Fibroblast of peridontal ligament (primary cell): ENCODE data around the gene KNDC1.
"Not testable (repeated sequence)": the region's sequence is repeated elsewhere in the genome, so short reads cannot be mapped to it uniquely, and the experiment has no call there.

Experiments
- DNase-seq: peaks from one replicate; pipeline ENCODE4 v3.0.0-alpha.2; 2010; ENCODE audit errors: extremely low read depth

KNDC1 gene

DNA sequence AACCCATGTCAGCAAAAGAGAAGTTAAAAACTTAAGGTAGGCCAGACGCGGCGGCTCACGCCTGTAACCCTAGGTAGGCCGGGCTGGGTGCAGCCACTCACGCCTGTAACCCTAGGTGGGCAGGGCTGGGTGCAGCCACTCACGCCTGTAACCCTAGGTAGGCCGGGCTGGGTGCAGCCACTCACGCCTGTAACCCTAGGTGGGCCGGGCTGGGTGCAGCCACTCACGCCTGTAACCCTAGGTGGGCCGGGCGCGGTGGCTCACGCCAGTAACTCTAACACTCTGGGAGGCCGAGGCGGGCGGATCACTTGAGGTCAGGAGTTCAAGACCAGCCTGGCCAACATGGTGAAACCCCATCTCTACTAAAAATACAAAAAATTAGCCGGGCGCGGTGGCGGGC lies 61.7 kb downstream of the KNDC1 start:
- not testable (repeated sequence) for DNase-seq

DNA sequence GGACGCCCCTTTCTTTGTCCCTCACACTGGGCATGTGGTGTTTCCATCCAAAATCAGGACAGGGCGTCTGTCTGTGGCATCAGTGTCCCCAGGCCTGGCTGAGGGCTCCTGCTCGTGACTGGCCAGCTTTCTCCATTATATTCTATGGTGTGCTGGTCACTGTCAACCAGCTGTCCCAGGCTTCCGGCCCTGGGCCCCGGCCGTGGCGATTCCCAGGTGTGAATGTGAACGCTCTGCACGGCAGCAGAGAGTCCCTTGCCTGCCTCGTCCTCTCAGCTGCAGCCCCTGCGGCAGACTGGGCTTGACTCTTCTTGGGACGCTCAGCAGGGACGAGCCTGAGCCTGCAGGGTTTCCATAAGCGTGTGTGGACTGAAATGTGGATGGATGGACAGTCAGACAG lies 64.1 kb downstream of the KNDC1 start:
- DNase-seq = no peak

DNA sequence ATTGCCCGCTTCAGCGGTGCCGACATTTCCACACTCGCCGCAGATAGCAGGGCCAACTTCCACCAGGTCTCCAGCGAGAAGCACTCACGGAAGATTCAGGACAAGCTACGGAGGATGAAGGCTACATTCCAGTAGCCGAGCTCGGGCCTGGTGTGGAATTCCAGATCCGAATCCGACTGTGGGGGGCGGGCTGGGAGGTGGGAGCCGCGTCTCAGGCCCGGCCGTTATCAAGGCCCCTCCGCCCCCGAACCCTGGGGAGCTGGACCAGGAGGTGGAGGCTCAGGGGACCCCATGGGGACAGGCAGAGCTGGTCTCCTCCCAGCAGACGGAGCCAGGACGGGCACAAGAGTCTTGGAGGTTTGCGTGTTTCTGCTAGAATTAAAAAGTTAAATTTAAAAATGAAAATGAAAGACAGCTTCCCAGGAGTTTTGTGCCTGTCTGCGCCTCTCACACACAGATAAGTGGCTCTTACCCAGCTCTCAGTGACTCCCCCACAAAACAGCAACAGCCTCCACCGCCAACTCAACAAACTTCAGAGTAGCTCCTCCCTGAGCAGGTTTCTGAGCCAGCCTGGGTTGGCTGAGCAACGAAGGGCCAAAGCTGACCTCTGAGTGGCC lies 64.8 kb downstream of the KNDC1 start:
- no peak for DNase-seq

DNA sequence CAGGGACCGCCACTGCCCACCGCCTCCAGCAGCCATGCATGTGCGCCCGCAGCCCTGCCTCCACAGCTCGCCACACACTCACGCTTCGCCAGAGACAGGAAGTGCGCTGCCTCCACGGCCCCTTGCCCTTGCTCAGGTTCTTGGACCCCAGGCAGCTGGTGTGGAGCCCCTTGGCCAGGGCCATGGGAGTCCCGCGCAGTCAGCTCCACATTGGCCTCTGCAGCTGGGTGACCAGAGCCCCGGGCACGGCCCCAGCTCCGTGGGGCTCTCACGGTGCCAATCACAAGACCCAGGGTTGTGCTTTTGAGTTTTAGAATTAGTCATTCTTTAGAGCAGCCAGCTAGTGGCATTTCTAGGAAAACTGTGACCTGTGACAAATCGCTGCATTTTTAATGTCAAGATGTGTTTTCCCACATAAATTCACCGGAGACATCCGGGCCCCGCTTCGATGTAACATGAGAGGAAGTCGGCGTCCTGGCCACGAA lies 65.7 kb downstream of the KNDC1 start:
- DNase-seq = no peak

DNA sequence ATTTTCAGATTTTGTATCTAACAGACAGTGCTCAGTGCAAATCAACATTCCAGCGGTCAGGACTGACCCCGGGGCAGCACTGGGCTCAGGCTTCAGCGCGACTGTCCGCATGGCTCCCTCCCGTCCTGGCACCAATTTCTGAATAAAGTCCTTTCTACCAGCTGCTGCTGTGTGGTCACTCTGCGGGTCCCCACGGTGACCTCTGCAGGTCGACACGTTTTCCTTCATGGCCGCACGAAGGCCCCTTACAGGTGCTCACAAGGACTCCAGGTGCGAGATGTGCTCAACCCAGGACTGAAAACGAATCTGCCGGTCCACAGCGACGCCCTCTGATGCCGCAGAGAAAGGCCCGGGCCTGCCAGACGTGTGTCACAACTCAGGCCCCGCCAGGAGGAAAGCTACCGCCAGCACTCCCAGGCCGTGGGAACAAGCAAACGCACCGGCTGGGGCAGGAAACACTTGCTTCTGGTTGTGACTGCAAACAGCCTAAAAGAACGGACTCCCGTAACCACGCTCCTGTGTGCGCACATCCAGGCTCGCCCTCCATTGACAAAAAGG lies 66.3 kb downstream of the KNDC1 start:
- no peak for DNase-seq

DNA sequence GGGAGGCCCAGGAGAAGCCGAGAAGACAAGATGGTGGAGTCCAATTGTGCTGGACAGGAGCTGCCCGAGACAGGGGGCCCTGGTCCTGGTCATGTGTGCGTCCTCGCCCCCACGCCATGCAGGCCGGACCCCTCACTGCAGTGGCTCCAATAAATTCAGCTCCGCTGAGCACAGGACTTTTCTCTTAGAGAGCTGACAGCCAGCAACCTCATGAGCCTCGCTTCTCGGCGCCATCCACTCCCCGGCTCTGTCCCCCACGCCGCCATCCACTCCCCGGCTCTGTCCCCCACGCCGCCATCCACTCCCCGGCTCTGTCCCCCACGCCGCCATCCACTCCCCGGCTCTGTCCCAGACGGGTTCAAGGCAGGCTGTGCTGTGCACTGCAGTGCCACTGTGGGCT lies 67.2 kb downstream of the KNDC1 start:
- no peak for DNase-seq

DNA sequence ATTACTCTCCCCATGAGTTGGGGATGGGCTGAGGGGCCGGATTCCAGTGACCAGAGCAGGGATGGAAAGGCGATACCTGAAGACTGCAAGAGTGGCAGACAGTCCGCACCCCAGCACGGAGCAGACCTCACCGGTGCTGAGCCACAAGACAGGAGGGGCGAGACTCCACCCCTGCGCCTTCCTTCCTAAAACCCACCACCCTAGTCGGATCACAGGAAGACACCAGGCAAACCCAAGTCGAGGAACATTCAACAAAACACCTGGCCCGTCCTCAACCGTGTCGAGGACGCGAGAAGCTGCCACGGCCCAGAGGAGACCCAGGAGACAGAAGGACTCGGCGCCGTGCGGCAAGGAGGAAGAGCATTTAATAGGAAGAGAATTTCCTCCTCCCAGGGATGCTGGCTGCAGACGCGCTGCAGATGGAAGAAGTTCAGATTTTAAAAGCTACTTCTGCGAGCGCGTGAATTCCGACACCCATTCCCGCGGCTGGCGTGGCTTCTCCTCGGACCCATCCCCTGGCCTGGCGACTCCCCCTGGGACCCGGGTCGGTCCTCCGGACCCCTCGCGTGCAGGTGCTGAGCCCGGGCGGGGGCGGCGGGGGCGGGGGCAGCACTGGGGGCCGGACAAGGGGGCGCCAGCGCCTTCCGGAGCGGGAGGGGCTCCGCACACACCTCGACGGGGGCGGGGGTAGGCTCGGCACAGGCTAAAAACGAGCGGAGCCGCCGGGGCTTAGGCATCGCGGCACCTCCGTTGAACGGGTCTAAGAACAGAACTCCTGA lies 69.4 kb downstream of the KNDC1 start:
- no peak for DNase-seq

DNA sequence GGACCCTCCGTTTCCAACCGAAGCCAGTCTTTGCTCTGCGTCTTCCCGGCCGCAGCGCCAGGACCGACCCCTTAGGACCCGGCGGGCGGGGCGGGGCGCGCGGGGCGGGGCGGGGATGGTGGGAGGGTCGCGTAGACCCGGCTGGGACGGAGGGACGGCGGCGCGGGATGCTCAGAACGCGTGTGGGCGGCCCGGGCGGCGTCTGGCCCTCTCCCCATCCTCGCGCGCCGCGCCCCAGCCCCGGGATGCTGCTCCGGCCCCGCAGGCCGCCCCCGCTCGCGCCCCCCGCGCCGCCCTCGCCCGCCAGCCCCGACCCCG lies 70.0 kb downstream of the KNDC1 start, which contains the start of gene UTF1:
Gene UTF1 (plus strand): TSS at position 174 of the 318 bp plus-strand sequence. CDS start 72 bp downstream, at position 246.
- no peak for DNase-seq

DNA sequence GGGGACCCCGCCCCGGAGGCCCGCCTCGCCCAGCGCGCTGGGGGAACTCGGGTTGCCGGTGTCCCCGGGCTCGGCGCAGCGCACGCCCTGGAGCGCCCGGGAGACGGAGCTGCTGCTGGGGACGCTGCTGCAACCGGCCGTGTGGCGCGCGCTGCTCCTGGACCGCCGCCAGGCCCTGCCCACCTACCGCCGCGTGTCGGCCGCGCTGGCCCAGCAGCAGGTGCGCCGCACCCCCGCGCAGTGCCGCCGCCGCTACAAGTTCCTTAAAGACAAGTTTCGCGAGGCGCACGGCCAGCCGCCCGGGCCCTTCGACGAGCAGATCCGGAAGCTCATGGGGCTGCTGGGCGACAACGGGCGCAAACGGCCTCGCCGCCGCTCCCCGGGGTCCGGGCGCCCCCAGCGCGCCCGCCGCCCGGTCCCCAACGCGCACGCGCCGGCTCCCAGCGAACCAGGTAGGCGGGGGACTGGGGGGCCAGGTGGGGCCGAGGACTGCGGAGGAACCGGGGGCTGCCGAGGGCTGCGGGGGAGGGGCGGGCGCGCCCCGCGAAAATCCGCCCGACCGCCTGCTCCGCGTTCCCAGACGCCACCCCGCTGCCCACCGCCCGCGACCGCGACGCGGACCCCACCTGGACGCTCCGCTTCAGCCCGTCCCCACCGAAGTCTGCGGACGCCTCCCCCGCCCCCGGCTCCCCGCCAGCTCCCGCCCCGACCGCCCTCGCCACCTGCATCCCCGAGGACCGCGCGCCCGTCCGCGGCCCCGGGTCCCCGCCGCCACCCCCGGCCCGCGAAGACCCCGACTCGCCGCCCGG lies 70.6 kb downstream of the KNDC1 start:
- no peak for DNase-seq

DNA sequence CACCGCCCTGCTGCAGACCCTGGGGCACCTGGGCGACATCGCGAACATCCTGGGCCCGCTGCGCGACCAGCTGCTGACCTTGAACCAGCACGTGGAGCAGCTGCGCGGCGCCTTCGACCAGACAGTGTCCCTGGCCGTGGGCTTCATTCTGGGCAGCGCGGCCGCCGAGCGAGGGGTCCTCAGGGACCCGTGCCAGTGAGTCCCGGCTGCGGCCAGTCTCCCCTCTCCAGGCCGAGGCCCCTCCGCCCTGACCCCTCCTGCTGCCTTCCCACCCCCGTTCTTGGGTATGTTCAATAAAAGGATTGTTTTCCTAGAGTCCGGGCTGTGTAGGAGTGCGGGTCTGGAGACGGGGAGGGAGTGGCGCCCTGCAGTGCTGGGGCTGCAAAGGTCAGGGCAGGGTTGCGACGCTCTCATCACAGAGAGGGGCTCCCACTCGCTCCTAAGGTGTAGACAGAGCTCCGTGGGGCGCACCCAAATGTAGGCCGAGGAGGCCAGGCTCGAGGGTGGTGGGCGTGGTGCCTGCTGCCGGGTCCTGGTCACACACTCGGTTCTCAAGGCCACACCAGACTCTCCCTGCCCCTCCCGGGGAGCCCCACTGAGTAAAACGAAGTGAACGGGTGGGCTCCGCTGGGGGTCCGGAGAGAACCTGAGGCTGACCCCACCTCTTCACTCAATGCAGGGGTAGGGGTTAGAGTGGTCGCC lies 71.4 kb downstream of the KNDC1 start:
- no peak for DNase-seq

DNA sequence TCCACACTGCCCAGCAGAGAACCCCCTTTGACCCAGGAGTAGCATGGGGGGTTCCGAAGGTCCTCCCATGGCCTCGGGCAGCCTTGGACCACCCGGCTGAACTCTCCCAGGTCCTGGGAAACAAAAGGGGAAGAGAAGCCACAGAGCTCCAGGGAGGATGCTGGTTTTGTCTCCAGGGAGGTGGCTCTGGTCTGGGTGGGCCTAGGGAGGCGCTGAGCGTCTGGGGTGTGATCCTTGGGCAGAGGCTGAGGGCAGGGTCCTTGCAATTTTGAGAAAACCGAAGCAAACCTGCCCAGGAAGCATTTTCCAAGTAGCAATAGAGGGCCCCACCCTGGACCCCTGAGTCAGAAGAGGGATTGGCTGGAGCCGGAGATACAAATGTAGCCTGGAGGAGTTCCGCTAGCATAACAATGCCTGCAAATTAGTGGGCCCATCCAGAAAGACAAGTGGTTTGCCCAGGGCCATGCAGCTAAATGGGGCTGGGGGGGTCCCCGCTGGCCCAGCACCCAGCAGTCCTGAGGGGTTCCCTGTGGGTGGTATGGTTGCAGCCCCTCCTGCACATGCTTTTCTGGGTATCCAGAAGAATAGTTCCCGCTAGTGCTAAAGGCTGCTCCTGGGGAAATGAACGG lies 72.0 kb downstream of the KNDC1 start:
- DNase-seq = no peak

DNA sequence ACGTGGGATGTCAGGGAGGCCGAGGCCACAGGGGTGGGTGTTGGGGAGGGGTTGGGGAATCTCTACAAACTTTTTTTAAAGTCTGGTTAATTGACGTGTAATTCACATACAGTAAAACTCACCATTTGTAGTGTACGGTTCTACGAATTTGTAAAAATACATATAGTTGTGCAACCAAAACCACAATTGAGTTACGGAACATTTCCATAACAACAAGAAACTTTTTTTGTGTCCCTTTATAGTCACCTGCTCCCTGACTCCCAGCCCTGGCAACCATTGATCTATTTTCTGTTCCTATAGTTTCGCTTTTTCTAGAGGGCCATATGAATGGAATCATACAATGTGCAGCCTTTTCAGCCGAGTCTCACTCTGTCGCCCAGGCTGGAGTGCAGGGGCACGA lies 74.8 kb downstream of the KNDC1 start:
- DNase-seq = not testable (repeated sequence)

DNA sequence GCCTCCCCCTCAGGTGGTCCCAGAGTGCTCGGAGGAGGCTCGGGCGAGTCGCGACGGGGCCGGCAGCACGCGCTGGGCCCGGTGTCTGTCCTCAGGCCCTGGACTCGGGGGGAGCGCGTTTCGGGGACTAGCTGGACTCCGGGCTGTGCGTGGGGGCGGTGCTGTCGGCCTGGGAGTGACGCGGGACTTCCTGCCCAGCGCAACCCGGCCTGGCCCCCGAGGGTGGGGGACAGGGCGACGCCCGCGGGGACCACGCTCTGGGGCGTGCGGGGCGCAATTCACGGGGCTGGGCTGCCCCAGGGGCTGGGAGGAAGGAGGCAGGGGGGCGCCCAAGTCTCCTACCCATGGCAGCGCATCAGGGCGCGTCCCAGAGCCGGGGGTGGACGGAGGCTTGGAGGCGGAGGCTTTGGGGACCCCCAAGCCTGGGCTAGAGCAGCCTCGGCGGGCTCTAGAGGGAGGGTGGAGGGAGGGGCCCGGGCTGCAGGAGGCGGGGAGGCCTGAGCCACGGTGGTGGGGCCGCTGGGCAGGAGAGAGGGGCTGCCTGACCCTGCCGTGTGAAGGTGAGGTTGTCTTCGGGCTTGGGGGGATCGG lies 75.3 kb downstream of the KNDC1 start:
- DNase-seq = no peak

DNA sequence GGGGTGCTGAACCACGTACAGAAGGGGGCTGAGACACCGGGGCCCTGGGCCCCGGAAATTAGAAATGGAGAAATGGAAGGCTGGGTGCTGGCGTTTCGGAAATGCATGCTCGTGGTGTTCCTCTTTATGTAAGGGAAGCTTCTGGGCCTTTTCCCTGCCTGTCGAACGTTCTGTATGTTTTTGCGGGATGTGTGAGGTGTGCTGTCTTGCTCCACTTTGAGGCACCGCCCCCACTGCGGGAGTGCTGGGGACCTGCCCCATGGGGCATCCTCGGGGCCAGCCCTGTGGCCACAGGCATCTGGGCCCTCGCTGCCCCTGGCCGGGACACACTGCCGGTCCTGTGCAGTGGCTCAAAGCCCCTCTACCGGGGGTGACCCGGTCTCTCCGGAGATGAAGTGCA lies 75.9 kb downstream of the KNDC1 start:
- no peak for DNase-seq

DNA sequence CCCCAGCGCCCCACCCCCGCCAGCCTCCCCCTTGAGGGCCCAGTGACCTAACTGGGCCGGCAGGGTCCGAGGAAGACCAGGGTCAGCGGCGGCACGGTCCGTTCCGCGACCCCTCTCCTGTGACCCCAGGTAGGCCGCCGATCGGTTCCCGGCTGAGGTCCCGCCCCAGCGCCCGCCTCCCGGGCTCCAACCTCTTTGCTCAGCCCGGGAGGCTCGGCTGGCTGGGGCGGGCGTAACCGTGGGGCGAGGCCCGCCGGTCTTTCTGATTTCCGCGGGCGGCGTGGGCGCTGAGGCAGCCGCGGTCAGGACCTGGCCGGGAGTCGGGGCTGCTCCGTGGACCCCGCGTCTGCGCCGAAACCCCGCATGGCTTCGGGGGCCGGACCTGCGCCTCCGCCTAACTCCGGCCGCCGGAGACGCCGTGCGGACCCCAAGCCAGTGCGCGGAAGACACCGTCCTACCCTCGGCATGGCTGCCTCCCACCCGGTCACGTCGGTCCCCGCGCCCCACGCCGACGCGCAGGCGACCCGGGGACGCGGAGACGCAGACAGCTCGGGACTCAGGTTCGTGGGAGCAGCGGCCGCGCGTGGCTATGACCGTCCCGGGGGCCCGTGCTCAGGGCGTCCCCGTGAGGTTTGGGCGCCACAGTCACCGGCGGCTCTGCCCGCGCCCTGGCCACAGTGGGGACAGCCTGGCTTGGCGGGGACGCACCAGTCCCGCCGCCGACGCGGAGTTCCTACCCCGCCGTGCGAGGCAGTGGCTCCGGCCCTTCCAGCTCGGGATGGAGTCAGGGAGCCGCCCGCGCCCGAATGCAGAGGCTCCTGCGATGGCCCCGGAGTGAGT lies 76.6 kb downstream of the KNDC1 start:
- no peak for DNase-seq

DNA sequence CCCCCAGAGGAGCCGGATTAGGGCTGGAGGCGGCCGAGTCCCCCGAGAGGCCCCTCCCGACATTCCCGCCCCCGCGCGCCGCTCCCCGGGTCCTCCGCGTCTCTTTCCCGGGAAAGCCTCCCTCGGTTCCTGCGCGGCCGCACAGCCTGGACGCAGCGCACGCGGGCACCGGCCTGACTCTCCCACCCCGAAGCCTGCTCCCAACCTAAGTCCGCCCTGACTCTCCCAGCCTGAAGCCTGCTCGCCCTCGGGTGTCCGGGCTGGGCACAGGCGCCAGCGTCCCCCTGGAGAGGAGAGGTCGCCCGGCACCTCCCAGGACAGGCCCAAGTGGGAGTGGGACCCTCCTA lies 77.2 kb downstream of the KNDC1 start:
- no peak for DNase-seq

DNA sequence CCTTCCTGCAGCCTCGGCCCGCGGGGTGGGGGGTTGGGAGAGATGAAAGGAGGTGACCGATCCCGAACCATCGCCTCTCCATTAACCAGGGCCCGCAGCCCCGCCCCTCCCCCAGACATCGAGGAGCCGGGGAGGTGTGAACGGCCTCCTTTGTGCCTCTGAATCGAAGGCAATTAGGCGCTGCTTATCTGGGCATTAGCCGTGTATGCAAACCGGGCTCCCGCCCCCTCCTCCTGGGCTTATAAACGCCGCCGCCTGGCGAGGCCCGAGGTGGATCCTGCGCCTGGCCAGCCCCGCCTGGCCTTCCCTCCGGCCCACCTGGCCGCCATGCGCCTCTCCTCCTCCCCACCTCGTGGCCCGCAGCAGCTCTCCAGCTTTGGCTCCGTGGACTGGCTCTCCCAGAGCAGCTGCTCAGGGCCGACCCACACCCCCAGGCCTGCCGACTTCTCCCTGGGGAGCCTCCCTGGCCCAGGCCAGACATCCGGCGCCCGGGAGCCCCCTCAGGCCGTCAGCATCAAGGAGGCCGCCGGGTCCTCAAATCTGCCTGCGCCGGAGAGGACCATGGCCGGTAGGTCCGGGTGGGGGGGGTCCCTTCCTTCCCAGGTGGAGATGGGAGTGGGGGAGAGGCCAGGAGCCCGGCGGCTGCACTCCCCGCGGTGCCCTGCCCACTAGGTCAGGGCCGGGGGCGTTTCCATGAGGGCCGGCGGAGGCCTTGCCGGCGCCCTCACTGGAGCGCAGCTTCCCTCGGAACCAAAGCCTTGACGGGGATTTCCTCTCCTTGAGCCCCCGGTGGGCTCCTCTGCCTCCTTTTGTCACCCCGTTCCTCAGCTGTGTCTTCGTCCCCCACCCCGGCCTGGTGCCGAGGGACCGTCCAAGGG lies 77.8 kb downstream of the KNDC1 start, which contains the start of gene VENTX:
Gene VENTX (plus strand): TSS at position 268 of the 878 bp plus-strand sequence. CDS start 60 bp downstream, at position 328.
- no peak for DNase-seq

DNA sequence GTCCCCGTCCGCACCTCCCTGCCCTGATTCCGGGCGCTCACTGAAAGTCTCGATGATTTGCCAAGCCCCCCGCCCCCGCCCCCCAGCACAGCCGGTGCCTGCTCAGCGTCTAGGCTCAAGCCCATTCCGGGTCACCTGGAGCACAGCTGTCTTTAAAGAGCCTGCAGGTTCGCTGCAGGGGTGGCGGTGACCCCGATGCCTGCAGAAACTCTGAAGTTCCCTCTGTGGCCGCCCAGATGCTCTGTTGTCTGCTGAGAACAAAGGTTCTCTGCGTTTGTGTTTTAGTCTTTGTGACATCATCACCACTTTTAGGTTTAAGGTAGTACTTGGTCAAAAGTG lies 78.4 kb downstream of the KNDC1 start:
- DNase-seq = no peak

DNA sequence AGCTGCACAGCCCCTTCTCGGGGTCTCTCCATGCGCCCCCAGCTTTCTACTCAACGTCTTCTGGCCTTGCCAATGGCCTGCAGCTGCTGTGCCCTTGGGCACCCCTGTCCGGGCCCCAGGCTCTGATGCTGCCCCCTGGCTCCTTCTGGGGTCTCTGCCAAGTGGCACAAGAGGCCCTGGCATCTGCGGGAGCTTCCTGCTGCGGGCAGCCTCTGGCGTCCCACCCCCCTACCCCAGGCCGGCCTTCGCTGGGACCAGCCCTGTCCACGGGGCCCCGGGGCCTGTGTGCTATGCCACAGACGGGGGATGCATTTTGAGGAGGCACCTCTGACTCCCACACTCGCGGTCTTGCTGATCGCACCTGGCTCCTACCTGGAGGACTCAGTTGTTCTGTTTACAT lies 80.0 kb downstream of the KNDC1 start:
- no peak for DNase-seq
